Stimulated activated CD4-positive, alpha-beta T cell treated with anti-CD3 and anti-CD28 coated beads, Interleukin-15, amount 100 ng/mL, for 48 hours (primary cell): ENCODE data around the gene RPS14.

Experiments used
- DNase-seq, 2 donors: peaks; one replicate each; pipeline ENCODE4 v3.0.0-alpha.2; 2020; ENCODE audit warnings: low read depth in 2 of 2

The RPS14 gene

GRCh38 chr5:150400316-150401075 lies 49.0 kb downstream of the RPS14 start:
- DNase-seq, result no peak

- no peak for DNase-seq
Observed at GRCh38 chr5:150399524-150400211, 49.9 kb downstream of the RPS14 start.

GRCh38 chr5:150398722-150399523 lies 50.6 kb downstream of the RPS14 start:
- no peak for DNase-seq

GRCh38 chr5:150397782-150398721 lies 51.5 kb downstream of the RPS14 start:
- no peak for DNase-seq

GRCh38 chr5:150397146-150397781 lies 52.3 kb downstream of the RPS14 start:
- DNase-seq, result no peak

- DNase-seq, result no peak
Observed at GRCh38 chr5:150396267-150396666, 53.3 kb downstream of the RPS14 start.

- DNase-seq, result no peak
Observed at GRCh38 chr5:150395688-150395975, 53.9 kb downstream of the RPS14 start.

GRCh38 chr5:150394912-150395687 lies 54.4 kb downstream of the RPS14 start:
- DNase-seq, result no peak

GRCh38 chr5:150394131-150394530 lies 55.4 kb downstream of the RPS14 start:
- no peak for DNase-seq

- DNase-seq, result no peak
Observed at GRCh38 chr5:150393096-150393645, 56.4 kb downstream of the RPS14 start.

- DNase-seq, result no peak
Observed at GRCh38 chr5:150392680-150393079, 56.9 kb downstream of the RPS14 start.
